ENCODE data around the gene MINK1.

DNA sequence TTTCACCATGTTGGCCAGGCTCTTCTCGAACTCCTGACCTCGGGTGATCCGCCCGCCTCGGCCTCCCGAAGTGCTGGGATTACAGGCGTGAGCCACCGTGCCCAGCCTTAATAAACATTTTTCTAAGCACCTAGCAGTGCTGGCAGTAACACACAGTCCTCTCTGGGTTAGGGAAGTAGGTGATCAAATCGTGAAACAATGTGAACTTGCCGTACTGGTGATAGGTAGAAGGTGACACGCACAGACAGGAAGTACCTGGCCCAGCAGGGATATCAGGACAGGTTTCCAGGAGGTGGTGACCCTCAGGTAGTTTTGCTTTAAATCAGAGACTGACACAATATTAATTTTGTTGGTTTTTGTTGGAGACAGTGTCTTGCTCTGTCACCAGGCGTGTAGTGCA lies 21.7 kb upstream of the MINK1 start:
- TF ChIP-seq, protein P1, sequence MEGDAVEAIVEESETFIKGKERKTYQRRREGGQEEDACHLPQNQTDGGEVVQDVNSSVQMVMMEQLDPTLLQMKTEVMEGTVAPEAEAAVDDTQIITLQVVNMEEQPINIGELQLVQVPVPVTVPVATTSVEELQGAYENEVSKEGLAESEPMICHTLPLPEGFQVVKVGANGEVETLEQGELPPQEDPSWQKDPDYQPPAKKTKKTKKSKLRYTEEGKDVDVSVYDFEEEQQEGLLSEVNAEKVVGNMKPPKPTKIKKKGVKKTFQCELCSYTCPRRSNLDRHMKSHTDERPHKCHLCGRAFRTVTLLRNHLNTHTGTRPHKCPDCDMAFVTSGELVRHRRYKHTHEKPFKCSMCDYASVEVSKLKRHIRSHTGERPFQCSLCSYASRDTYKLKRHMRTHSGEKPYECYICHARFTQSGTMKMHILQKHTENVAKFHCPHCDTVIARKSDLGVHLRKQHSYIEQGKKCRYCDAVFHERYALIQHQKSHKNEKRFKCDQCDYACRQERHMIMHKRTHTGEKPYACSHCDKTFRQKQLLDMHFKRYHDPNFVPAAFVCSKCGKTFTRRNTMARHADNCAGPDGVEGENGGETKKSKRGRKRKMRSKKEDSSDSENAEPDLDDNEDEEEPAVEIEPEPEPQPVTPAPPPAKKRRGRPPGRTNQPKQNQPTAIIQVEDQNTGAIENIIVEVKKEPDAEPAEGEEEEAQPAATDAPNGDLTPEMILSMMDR (IDR thresholded peaks at IDR 0.05): no peak
- TF ChIP-seq POLR2A (IDR thresholded peaks at IDR 0.05): no peak

Data from ovary (tissue), 3 donors.